ENCODE data around the gene PIH1D2.

Gene PIH1D2

GRCh38 chr11:112025707-112026106 lies 48.1 kb downstream of the PIH1D2 start:
- Histone ChIP-seq H3K27ac (ENCODE audit: low read length) (peak overlapping the region; percentile 92), H3K36me3 (ENCODE audit: control insufficient read depth in 1 of 2, insufficient read depth in 2 of 2, low read length in 2 of 2) (peaks cover 27 to 35% of the 10 kb centered on the region in 2 donors), H3K4me1 (ENCODE audit: control insufficient read depth in 1 of 2, insufficient read depth in 2 of 2, low read length in 2 of 2) (peaks cover 5 to 14% of the 10 kb centered on the region in 2 donors), H3K9me3 (ENCODE audit: control insufficient read depth in 1 of 2, low read length in 2 of 2) (no peaks in the 10 kb centered on the region), H3K4me3 (ENCODE audit: low read depth in 1 of 2, low read length in 2 of 2) (peak overlapping the region; percentile 75 to 98), H3K27me3 (ENCODE audit: low read depth, low read length) (no peaks in the 10 kb centered on the region)

- H3K9me3 ChIP-seq (ENCODE audit: control insufficient read depth in 1 of 2, low read length in 2 of 2), result no peaks in the 10 kb centered on the region
- no peaks in the 10 kb centered on the region for H3K27me3 ChIP-seq (ENCODE audit: low read depth, low read length)
- peak within 1 kb of the TSS; percentile 75 to 98 for H3K4me3 ChIP-seq (ENCODE audit: low read depth in 1 of 2, low read length in 2 of 2)
- peak within 1 kb of the TSS; percentile 92 for H3K27ac ChIP-seq (ENCODE audit: low read length)
- H3K36me3 ChIP-seq (ENCODE audit: control insufficient read depth in 1 of 2, insufficient read depth in 2 of 2, low read length in 2 of 2), result peaks cover 22 to 35% of the 10 kb centered on the region in 2 donors
- H3K4me1 ChIP-seq (ENCODE audit: control insufficient read depth in 1 of 2, insufficient read depth in 2 of 2, low read length in 2 of 2), result peaks cover 5 to 14% of the 10 kb centered on the region in 2 donors
These were observed 48.8 kb downstream of the PIH1D2 start, which contains the start of gene DLAT for GRCh38 chr11:112024773-112025678. DLAT (plus strand) TSS chr11:112025408; CDS start chr11:112025473, 65 bp downstream.

- no peaks in the 10 kb centered on the region for H3K9me3 ChIP-seq (ENCODE audit: control insufficient read depth in 1 of 2, low read length in 2 of 2)
- H3K4me3 ChIP-seq (ENCODE audit: low read depth in 1 of 2, low read length in 2 of 2), result peak overlapping the region; percentile 75 to 98
- H3K36me3 ChIP-seq (ENCODE audit: control insufficient read depth in 1 of 2, insufficient read depth in 2 of 2, low read length in 2 of 2), result peaks cover 21 to 35% of the 10 kb centered on the region in 2 donors
- peak overlapping the region; percentile 92 for H3K27ac ChIP-seq (ENCODE audit: low read length)
- peaks cover 5 to 14% of the 10 kb centered on the region in 2 donors for H3K4me1 ChIP-seq (ENCODE audit: control insufficient read depth in 1 of 2, insufficient read depth in 2 of 2, low read length in 2 of 2)
- H3K27me3 ChIP-seq (ENCODE audit: low read depth, low read length), result no peaks in the 10 kb centered on the region
These were observed 49.5 kb downstream of the PIH1D2 start for GRCh38 chr11:112024178-112024772.

- H3K9me3 ChIP-seq (ENCODE audit: control insufficient read depth in 1 of 2, low read length in 2 of 2), result no peaks in the 10 kb centered on the region
- H3K27me3 ChIP-seq (ENCODE audit: low read depth, low read length), result no peaks in the 10 kb centered on the region
- peaks cover 21 to 34% of the 10 kb centered on the region in 2 donors for H3K36me3 ChIP-seq (ENCODE audit: control insufficient read depth in 1 of 2, insufficient read depth in 2 of 2, low read length in 2 of 2)
- no peak overlapping the region for H3K27ac ChIP-seq (ENCODE audit: low read length)
- H3K4me3 ChIP-seq (ENCODE audit: low read depth in 1 of 2, low read length in 2 of 2), result no peak overlapping the region
- peaks cover 5 to 14% of the 10 kb centered on the region in 2 donors for H3K4me1 ChIP-seq (ENCODE audit: control insufficient read depth in 1 of 2, insufficient read depth in 2 of 2, low read length in 2 of 2)
These were observed 50.7 kb downstream of the PIH1D2 start for GRCh38 chr11:112023104-112023503.

GRCh38 chr11:112019066-112019465 lies 54.8 kb downstream of the PIH1D2 start:
- H3K27ac ChIP-seq (ENCODE audit: low read length), result no peak overlapping the region
- H3K4me3 ChIP-seq (ENCODE audit: low read depth in 1 of 2, low read length in 2 of 2), result no peak overlapping the region
- H3K4me1 ChIP-seq (ENCODE audit: control insufficient read depth in 1 of 2, insufficient read depth in 2 of 2, low read length in 2 of 2), result peaks cover under 1 to 4% of the 10 kb centered on the region in 2 donors
- peaks cover 26 to 52% of the 10 kb centered on the region in 2 donors for H3K36me3 ChIP-seq (ENCODE audit: control insufficient read depth in 1 of 2, insufficient read depth in 2 of 2, low read length in 2 of 2)
- no peaks in the 10 kb centered on the region for H3K9me3 ChIP-seq (ENCODE audit: control insufficient read depth in 1 of 2, low read length in 2 of 2)
- H3K27me3 ChIP-seq (ENCODE audit: low read depth, low read length), result no peaks in the 10 kb centered on the region
